ENCODE results near the gene ZNF92. TPM values are rescaled to one million over a fixed set of nuclear protein-coding genes. Genes with fewer than 3 reads are reported as not detected.
"Not testable (repeated sequence)": the region's sequence is repeated elsewhere in the genome, so short reads cannot be mapped to it uniquely, and the experiment has no call there.

Gene ZNF92
- total RNA-seq, 1 donor from 2014 or later, result 12.9 TPM

DNA sequence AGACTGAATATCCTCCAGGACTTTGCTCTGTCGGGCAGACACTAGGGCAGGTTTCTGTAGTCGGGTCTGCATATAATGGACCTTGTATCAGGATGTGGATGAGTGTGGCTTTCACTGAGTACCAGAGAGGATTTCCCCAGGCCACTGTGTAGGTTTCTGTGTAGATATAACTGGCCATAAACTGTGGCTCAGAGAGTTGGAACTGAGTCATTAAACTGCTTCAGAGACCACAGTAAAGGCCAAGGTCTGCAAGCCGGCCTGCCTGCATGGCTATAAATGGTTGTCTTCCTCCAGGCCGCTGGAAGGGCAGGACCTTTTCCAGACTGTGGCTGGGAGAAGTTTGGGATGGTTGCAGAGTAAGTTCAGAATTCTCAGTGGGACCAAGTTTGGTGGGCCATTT, 16.9 kb downstream of the ZNF92 start:
- intact Hi-C loops (cut with micrococcal nuclease), result no loop called here
- Mint-ChIP-seq H3K4me1 (peaks cover 3% of the 10 kb centered on the region), H3K36me3 (ENCODE audit: low read depth) (peaks cover 72% of the 10 kb centered on the region), H3K9me3 (no peaks in the 10 kb centered on the region), H3K27ac (no peak overlapping the region), H3K27me3 (no peaks in the 10 kb centered on the region), H3K4me3 (no peak overlapping the region)
- no peak for DNase-seq

DNA sequence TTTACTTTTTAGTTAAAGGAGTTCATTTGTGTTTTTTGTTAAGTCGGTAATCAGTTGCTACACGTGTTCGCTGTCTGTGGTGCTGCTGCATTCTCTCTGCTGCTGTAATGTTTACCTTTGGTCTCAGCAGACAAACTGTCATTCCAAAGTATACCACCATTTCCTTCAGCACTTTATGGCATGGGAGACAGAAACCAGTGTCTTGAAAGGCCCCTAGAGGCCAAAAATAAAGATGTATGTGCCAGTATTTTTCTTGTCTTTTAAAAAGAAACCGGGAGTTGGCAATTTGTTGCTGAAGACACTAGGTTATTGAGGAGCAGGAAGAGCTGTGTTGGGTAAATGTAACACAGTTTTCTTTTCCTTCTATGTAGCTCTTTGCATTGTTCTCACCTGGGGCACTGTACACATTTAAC, 24.1 kb downstream of the ZNF92 start:
- H3K27me3 Mint-ChIP-seq, result no peaks in the 10 kb centered on the region
- intact Hi-C loops (cut with micrococcal nuclease), result no loop called here
- H3K4me1 Mint-ChIP-seq, result no peaks in the 10 kb centered on the region
- H3K9me3 Mint-ChIP-seq, result peaks cover 24% of the 10 kb centered on the region
- H3K4me3 Mint-ChIP-seq, result no peak overlapping the region
- no peak overlapping the region for H3K27ac Mint-ChIP-seq
- peaks cover 65% of the 10 kb centered on the region for H3K36me3 Mint-ChIP-seq (ENCODE audit: low read depth)
- DNase-seq, result no peak

DNA sequence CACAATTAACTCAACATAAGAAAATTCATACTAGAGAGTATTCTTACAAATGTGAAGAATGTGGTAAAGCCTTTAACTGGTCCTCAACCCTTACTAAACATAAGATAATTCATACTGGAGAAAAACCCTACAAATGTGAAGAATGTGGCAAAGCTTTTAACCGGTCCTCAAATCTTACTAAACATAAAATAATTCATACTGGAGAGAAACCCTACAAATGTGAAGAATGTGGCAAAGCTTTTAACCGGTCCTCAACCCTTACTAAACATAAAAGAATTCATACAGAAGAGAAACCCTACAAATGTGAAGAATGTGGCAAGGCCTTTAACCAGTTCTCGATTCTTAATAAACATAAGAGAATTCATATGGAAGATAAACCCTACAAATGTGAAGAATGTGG, 25.0 kb downstream of the ZNF92 start:
- intact Hi-C loops (cut with micrococcal nuclease), result not testable (repeated sequence)
- peaks cover 24% of the 10 kb centered on the region for H3K9me3 Mint-ChIP-seq

DNA sequence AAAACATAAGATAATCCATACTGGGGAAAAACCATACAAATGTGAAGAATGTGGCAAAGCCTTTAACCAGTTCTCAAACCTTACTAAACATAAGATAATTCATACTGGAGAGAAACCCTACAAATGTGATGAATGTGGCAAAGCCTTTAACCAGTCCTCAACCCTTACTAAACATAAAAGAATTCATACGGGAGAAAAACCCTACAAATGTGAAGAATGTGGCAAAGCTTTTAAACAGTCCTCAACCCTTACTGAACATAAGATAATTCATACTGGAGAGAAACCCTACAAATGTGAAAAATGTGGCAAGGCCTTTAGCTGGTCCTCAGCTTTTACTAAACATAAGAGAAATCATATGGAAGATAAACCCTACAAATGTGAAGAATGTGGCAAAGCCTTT, 25.4 kb downstream of the ZNF92 start:
- H3K9me3 Mint-ChIP-seq, result peaks cover 28% of the 10 kb centered on the region
- H3K4me3 Mint-ChIP-seq; H3K27me3 Mint-ChIP-seq; intact Hi-C loops (cut with micrococcal nuclease); H3K27ac Mint-ChIP-seq; H3K4me1 Mint-ChIP-seq; DNase-seq: not testable (repeated sequence)
- peaks cover 58% of the 10 kb centered on the region for H3K36me3 Mint-ChIP-seq (ENCODE audit: low read depth)

More for the DNA sequence above, 25.0 kb downstream of the ZNF92 start:
- not testable (repeated sequence) for H3K4me1 Mint-ChIP-seq, H3K4me3 Mint-ChIP-seq, DNase-seq, H3K27ac Mint-ChIP-seq, H3K27me3 Mint-ChIP-seq
- H3K36me3 Mint-ChIP-seq (ENCODE audit: low read depth), result peaks cover 60% of the 10 kb centered on the region

DNA sequence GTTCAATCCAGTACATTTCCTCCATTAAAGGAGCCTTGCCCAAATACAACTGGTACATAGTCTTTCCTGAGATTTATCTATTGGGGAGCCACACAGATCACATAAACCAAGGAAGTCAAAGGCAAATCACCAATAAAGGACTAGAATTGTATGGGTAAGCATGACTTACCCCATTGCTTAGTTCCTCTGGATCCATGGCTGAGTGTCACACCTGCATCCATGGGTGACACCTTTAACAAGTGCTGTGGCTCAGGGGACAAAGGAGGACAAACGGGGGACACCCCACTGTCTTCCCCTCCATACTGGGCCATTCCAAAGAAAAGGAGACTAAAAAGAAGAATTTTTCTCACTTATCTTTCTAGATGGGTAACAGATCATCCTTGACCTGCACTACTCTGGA, 30.4 kb downstream of the ZNF92 start:
- Mint-ChIP-seq H3K4me3 (no peak overlapping the region), H3K27ac (no peak overlapping the region), H3K27me3 (no peaks in the 10 kb centered on the region), H3K4me1 (no peaks in the 10 kb centered on the region), H3K36me3 (ENCODE audit: low read depth) (peaks cover 21% of the 10 kb centered on the region), H3K9me3 (peaks cover 30% of the 10 kb centered on the region)
- no peak for DNase-seq
- intact Hi-C loops (cut with micrococcal nuclease), result no loop called here

DNA sequence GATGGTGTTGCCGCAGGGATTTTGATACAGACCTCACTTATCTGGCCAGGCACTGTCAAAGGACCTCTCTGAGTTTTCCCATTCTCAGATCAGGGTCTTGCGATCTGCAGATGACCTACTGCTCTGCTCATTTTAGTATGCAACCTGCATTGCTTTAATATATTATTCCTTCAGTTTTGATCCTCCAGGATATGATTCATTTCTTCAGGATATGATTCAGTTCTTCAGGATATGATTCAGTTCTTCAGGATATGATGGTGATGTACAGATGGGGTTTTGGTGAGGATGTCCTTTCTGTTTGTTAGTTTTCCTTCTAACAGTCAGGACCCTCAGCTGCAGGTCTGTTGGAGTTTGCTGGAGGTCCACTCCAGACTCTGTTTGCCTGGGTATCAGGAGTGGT, 33.1 kb downstream of the ZNF92 start:
- H3K27me3 Mint-ChIP-seq; DNase-seq; H3K4me1 Mint-ChIP-seq; H3K4me3 Mint-ChIP-seq; intact Hi-C loops (cut with micrococcal nuclease); H3K36me3 Mint-ChIP-seq (ENCODE audit: low read depth); H3K27ac Mint-ChIP-seq: not testable (repeated sequence)
- H3K9me3 Mint-ChIP-seq, result peaks cover 19% of the 10 kb centered on the region

DNA sequence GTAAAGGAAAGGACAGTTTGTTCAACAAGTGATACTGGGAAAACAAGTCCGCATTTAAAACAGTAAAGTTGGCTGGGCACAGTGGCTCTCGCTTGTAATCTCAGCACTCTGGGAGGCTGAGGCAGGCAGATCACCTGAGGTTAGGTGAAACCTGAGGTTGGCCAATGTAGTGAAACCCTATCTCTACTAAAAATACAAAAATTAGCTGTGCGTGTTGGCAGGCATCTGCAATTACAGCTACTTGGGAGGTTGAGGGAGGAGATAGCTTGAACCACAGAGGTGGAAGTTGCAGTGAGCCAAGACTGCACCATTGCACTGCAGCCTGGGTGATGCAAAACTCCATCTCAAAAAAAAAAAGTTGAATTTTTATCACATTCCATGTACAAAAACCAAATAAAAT, 35.7 kb downstream of the ZNF92 start:
- no peak for DNase-seq
- H3K4me1 Mint-ChIP-seq, result no peaks in the 10 kb centered on the region
- intact Hi-C loops (cut with micrococcal nuclease), result no loop called here
- H3K27ac Mint-ChIP-seq, result no peak overlapping the region
- no peaks in the 10 kb centered on the region for H3K36me3 Mint-ChIP-seq (ENCODE audit: low read depth)
- no peak overlapping the region for H3K4me3 Mint-ChIP-seq
- peaks cover 14% of the 10 kb centered on the region for H3K9me3 Mint-ChIP-seq
- H3K27me3 Mint-ChIP-seq, result no peaks in the 10 kb centered on the region

DNA sequence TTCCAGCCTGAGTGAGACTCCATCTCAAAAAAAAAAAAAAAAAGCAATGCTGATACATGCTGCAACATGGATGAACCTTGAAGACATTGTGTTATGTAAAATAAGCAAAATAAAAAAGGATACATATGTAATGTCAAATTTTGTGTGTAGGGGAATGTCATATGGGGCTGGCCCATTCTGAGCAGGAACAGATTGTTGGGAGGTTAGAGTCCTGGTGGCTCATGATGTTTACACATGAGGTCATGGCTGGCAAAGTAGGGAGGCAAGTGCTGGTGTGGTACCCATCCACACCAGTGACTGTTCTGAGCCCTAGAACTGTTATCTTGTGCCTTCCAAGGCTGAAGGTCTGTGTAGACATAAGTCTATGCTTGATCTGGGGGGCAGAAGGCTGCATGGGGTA, 37.6 kb downstream of the ZNF92 start:
- no peaks in the 10 kb centered on the region for H3K27me3 Mint-ChIP-seq
- no peak for DNase-seq
- peaks cover 7% of the 10 kb centered on the region for H3K9me3 Mint-ChIP-seq
- H3K4me1 Mint-ChIP-seq, result no peaks in the 10 kb centered on the region
- intact Hi-C loops (cut with micrococcal nuclease), result no loop called here
- no peaks in the 10 kb centered on the region for H3K36me3 Mint-ChIP-seq (ENCODE audit: low read depth)
- H3K27ac Mint-ChIP-seq, result no peak overlapping the region
- no peak overlapping the region for H3K4me3 Mint-ChIP-seq

DNA sequence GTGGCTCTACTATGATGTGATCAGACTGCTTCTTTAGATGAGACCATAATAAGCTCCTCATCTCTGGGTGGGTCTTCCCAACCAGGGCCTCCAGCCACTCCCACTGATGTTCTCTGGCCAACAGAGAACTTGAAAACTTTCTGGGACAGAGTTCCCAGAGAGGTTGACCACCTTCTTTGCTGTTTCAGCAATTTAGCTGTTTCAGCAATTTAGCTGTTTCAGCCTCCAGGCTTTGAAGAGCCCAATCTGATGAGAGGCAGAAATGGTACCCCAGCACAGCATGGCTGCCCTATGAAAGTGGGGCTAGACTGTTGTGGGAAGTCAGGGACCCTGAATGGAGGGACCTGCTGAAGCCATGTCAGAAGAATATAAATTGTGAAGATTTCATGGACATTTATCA, 49.0 kb downstream of the ZNF92 start:
- intact Hi-C loops (cut with micrococcal nuclease), result no loop called here
- Mint-ChIP-seq H3K9me3 (peaks cover 26% of the 10 kb centered on the region), H3K4me1 (no peaks in the 10 kb centered on the region), H3K4me3 (no peak overlapping the region), H3K27me3 (no peaks in the 10 kb centered on the region), H3K36me3 (ENCODE audit: low read depth) (no peaks in the 10 kb centered on the region), H3K27ac (no peak overlapping the region)
- no peak for DNase-seq

DNA sequence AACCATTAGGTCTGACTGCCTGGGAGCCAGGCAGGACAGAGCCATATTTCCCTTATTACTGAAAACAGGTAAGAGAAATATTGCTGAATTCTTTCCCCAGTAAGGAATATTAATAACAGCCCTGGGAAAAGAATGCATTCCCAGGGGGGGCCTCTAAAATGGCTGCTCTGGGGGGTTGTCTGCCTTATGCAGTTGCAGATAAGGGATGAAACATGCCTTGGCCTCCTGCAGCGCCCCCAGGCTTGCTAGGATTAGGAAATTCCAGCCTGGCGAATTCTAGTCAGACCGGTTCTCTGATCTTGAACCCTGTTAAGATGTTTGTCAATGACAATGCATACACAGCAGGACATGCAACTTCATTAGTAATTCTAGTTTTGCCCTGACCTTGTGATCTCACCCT, 49.6 kb downstream of the ZNF92 start:
- H3K36me3 Mint-ChIP-seq (ENCODE audit: low read depth); H3K4me1 Mint-ChIP-seq; DNase-seq; intact Hi-C loops (cut with micrococcal nuclease); H3K27me3 Mint-ChIP-seq; H3K4me3 Mint-ChIP-seq; H3K27ac Mint-ChIP-seq: not testable (repeated sequence)
- H3K9me3 Mint-ChIP-seq, result peaks cover 26% of the 10 kb centered on the region

DNA sequence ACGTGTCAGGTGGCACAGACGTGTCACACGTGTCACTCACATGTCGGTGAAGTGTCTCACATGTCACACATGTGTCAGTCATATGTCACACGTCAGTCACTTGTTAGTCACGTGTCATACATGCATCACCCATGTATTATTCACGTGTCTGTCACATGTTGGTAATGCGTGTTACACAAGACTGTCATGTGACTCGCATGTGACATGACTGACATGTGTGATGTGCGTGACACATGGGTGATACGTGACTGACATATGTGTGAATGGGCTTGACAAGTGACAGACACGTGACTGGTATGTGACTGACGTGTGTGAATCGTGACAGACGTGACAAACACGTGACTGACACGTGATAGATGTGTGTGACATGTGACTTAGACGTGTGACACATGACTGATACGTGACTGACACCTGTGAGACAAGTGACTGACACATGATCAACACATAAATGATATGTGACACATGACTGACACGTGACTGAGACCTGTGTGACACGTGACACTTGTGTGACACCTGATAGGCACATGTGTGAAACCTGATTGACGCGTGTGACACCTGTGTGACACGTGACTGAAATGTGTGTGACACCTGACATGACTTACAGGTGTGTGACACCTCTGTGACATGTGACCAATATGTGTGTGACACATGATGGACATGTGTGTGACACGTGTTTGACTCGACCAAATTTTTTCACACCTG, 56.1 kb downstream of the ZNF92 start:
- intact Hi-C loops (cut with micrococcal nuclease), result no loop called here
- no peak overlapping the region for H3K27ac Mint-ChIP-seq
- peaks cover 34% of the 10 kb centered on the region for H3K9me3 Mint-ChIP-seq
- DNase-seq, result no peak
- no peaks in the 10 kb centered on the region for H3K36me3 Mint-ChIP-seq (ENCODE audit: low read depth)
- H3K4me3 Mint-ChIP-seq, result no peak overlapping the region
- no peaks in the 10 kb centered on the region for H3K27me3 Mint-ChIP-seq
- H3K4me1 Mint-ChIP-seq, result no peaks in the 10 kb centered on the region

DNA sequence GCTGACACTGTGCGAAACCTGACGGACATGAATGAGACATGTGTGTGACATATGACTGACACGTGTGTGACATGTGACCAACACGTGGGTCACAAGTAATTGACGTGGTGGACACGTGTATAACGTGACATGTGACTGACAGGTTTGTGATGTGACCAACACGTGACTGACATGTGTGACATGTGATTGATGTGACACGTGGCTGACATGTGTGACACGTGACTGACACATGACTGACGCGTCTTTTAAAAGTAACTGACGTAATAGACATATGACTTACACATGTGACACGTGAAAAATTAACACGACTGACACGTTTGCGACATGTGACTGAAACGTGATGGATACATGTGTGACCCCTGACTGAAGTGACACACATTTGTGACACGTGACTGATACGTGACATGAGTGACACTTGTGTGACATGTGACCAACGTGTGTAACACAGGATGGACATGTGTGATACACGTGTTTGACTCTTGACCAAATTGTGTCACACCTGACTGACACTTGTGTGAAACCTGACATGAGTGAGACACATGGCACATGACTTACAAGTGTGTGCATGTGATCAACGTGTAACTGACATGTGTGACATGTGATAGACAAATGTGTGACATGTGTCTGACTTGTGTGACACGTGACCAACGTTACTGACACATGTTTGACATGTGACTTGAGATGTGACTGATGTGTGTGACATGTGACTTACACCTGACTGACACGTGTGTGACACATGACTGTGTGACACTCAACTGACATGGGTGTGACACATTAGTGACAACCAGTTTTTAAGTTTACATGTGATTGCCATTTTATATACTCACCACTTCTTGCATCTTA, 56.9 kb downstream of the ZNF92 start:
- no peak for DNase-seq
- Mint-ChIP-seq H3K4me3 (no peak overlapping the region), H3K27ac (no peak overlapping the region), H3K9me3 (peaks cover 32% of the 10 kb centered on the region), H3K36me3 (ENCODE audit: low read depth) (no peaks in the 10 kb centered on the region), H3K27me3 (no peaks in the 10 kb centered on the region), H3K4me1 (no peaks in the 10 kb centered on the region)
- intact Hi-C loops (cut with micrococcal nuclease), result no loop called here

DNA sequence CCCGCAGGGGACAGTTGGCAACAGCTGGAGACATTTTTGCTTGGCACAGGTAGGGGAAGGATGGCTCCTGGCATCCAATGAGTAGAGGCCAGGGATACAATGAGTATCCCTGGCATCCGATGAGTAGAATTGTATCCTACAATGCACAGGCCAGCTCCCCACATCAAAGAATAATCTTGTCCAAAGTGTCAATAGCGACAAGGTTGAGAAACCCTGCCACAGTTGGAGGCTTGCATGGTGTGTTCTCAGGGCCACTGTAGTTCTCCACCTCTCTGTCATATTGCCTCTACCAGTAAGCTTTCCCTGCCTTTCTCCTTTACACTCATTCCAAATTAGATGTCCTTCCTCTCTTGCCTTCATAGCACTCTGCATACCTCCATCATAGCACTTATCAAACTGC, 60.7 kb downstream of the ZNF92 start:
- DNase-seq, result no peak
- Mint-ChIP-seq H3K4me3 (no peak overlapping the region), H3K9me3 (peaks cover 13% of the 10 kb centered on the region), H3K4me1 (no peaks in the 10 kb centered on the region), H3K36me3 (ENCODE audit: low read depth) (no peaks in the 10 kb centered on the region), H3K27ac (no peak overlapping the region), H3K27me3 (no peaks in the 10 kb centered on the region)
- intact Hi-C loops (cut with micrococcal nuclease), result no loop called here

DNA sequence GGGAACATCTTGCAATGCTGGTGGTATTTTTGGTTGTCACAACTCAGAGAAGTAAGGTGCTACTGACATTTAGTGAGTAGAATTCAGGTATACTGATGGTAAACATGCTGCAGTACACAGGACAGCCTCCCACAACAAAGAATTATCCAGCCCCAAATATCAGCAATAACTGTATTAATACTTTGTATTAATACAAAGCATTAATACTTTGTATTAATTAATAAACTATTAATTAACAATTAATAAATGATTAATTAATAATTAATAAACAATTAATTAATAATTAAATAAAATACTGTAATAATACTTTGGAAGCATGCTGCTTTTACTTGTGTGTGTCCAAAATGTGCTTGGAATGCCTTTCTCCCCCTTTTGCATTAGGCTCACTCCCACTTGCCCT, 62.5 kb downstream of the ZNF92 start:
- Mint-ChIP-seq H3K4me1 (no peaks in the 10 kb centered on the region), H3K27ac (no peak overlapping the region), H3K27me3 (no peaks in the 10 kb centered on the region), H3K36me3 (ENCODE audit: low read depth) (no peaks in the 10 kb centered on the region), H3K9me3 (peaks cover 10% of the 10 kb centered on the region), H3K4me3 (no peak overlapping the region)
- intact Hi-C loops (cut with micrococcal nuclease), result no loop called here
- DNase-seq, result no peak
